HepG2 (cell line): ENCODE measurements around the gene SIRT7. TPM values are rescaled to one million over a fixed set of nuclear protein-coding genes. Genes with fewer than 3 reads are reported as not detected.
A peak's percentile ranks its signal among the peaks of the same experiment; 100 is the strongest.

ENCODE experiments used
- ATAC-seq: fragments of 200-7000 bp; cut with Tn5 transposase; 3 replicates; pipeline ENCODE4 v1.9.1; 2020; ENCODE audit warnings: mild to moderate bottlenecking, moderate library complexity
- BruUV-seq: library from RNA; stranded (reverse); fragments of 400-500 nt; replicated peaks from 2 replicates; lab custom pipeline; 2021; lab: Mats Ljungman, UMichigan
- CTCF ChIA-PET: fragments of 300-600 bp; formaldehyde crosslinking; extraction: SDS; loops from one replicate; lab custom pipeline; 2021; ENCODE audit warnings: low total read pairs, inconsistent platforms, low intra/inter-chr PET ratio; lab: Yijun Ruan, JAX
- POLR2A ChIA-PET: fragments of 350-600 bp; sonication (Branson Sonifier 250); formaldehyde crosslinking; loops from one replicate; lab custom pipeline; 2020; ENCODE audit warnings: antibody characterized with exemption, inconsistent platforms; lab: Yijun Ruan, JAX
- DNase-seq: peaks from one replicate; pipeline ENCODE4 v3.0.0-alpha.2; 2015; ENCODE audit warnings: low spot score
- FAIRE-seq: peaks from 3 replicates; lab custom pipeline; 2011; peaks lifted over from hg19 to GRCh38; lab: Jason Lieb, UNC
- H2AFZ ChIP-seq: one replicate; pipeline ENCODE4 v1.6.1; 2011; ENCODE audit warnings: low read length, inconsistent platforms
- H3K27ac ChIP-seq: fragments of 300-600 bp; 3 replicates; pipeline ENCODE4 v1.8.0; 2011; ENCODE audit warnings: mixed run types, mild to moderate bottlenecking, mixed read lengths, low read length, inconsistent platforms; ENCODE audit not compliant: insufficient read depth; ENCODE audit errors: extremely low read length
- H3K27me3 ChIP-seq, 2 experiments: fragments of 200-600 bp in 1 of 2; 2 replicates in 1 of 2; 3 replicates in 1 of 2; pipeline versions ENCODE4 v1.6.0 to v1.8.0; 2011; ENCODE audit warnings: low read length in 2 of 2, mild to moderate bottlenecking in 2 of 2, moderate library complexity in 2 of 2, inconsistent platforms in 1 of 2; ENCODE audit not compliant: insufficient read depth in 2 of 2, control insufficient read depth in 1 of 2
- H3K36me3 ChIP-seq, 2 experiments: fragments of 200-600 bp in 1 of 2; replicated peaks in 1 of 2; 2 replicates in 1 of 2; 3 replicates in 1 of 2; pipeline versions ENCODE4 v1.5.1 to v1.8.0; 2011; ENCODE audit warnings: low read length in 2 of 2, inconsistent platforms in 1 of 2; ENCODE audit not compliant: insufficient read depth in 2 of 2, control insufficient read depth in 1 of 2
- H3K4me1 ChIP-seq: 2 replicates; pipeline ENCODE4 v1.5.1; 2012; ENCODE audit warnings: low read length, inconsistent platforms; ENCODE audit not compliant: insufficient read depth
- H3K4me2 ChIP-seq: 2 replicates; pipeline ENCODE4 v1.6.0; 2011; ENCODE audit warnings: low read depth, low read length, inconsistent platforms
- H3K4me3 ChIP-seq, 3 experiments: fragments of 200-600 bp in 1 of 3; sonication (generic), shearing (Covaris generic) in 1 of 3; replicated peaks in 1 of 3; 2 replicates each; pipeline ENCODE4 v1.5.1; 2011 to 2016; ENCODE audit warnings: low read length in 3 of 3, inconsistent platforms in 2 of 3, low read depth in 2 of 3, mild to moderate bottlenecking in 2 of 3, control low read depth in 1 of 3, mixed read lengths in 1 of 3; ENCODE audit not compliant: insufficient read depth in 1 of 3
- H3K79me2 ChIP-seq: one replicate; pipeline ENCODE4 v1.6.1; 2011; ENCODE audit warnings: low read length, inconsistent platforms; ENCODE audit not compliant: insufficient read depth
- H3K9ac ChIP-seq: 2 replicates; pipeline ENCODE4 v1.6.0; 2011; ENCODE audit warnings: mild to moderate bottlenecking, low read depth, low read length, inconsistent platforms; ENCODE audit not compliant: insufficient read depth
- H3K9me3 ChIP-seq: 2 replicates; pipeline ENCODE4 v1.5.1; 2012; ENCODE audit warnings: mild to moderate bottlenecking, low read length
- H4K20me1 ChIP-seq: 2 replicates; pipeline ENCODE4 v1.6.0; 2011; ENCODE audit warnings: inconsistent platforms, mild to moderate bottlenecking, low read length, moderate library complexity; ENCODE audit not compliant: insufficient read depth
- ATF3 ChIP-seq: sonication (generic); formaldehyde crosslinking; IDR thresholded peaks from 2 replicates; pipeline ENCODE4 v1.4.0; 2020; ENCODE audit warnings: missing genetic modification reagents
- DDIT3 ChIP-seq: sonication (generic); formaldehyde crosslinking; IDR thresholded peaks from 2 replicates; pipeline ENCODE4 v1.4.0; 2020; ENCODE audit warnings: mild to moderate bottlenecking, missing genetic modification reagents
- FIP1L1 ChIP-seq: fragments of 200-400 bp; formaldehyde crosslinking; IDR thresholded peaks from 2 replicates; pipeline ENCODE4 v1.6.1; 2018; ENCODE audit warnings: low read depth, mild to moderate bottlenecking, low read length, moderate library complexity, borderline replicate concordance; ENCODE audit not compliant: insufficient read depth
- IRF2 ChIP-seq: IDR thresholded peaks from 2 replicates; pipeline ENCODE4 v1.6.1; 2018; ENCODE audit warnings: missing genetic modification reagents, missing compliant biosample characterization
- KAT2B ChIP-seq: fragments of 150-350 bp; IDR thresholded peaks from 2 replicates; pipeline ENCODE4 v1.6.1; 2014; ENCODE audit warnings: low read depth, low read length, borderline replicate concordance
- KDM6A ChIP-seq: IDR thresholded peaks from 2 replicates; pipeline ENCODE4 v1.6.1; 2016; ENCODE audit warnings: low read depth
- MED8 ChIP-seq: sonication (generic); formaldehyde crosslinking; IDR thresholded peaks from 2 replicates; pipeline ENCODE4 v1.8.1; 2023; ENCODE audit warnings: mild to moderate bottlenecking, missing genetic modification reagents; ENCODE audit not compliant: insufficient replicate concordance
- NCOA5 ChIP-seq: sonication (generic); formaldehyde crosslinking; IDR thresholded peaks from 2 replicates; pipeline ENCODE4 v1.4.0; 2020; ENCODE audit warnings: missing genetic modification reagents
- NPAS2 ChIP-seq: sonication (generic); formaldehyde crosslinking; IDR thresholded peaks from 2 replicates; pipeline ENCODE4 v1.8.0; 2022; ENCODE audit warnings: mild to moderate bottlenecking, missing genetic modification reagents, borderline replicate concordance
- SOX5 ChIP-seq: IDR thresholded peaks from 2 replicates; pipeline ENCODE4 v1.6.1; 2016; ENCODE audit warnings: borderline replicate concordance
- ZNF263 ChIP-seq: sonication (generic); formaldehyde crosslinking; IDR thresholded peaks from 2 replicates; pipeline ENCODE4 v1.4.0; 2020; ENCODE audit warnings: missing genetic modification reagents
- ZNF597 ChIP-seq: sonication (generic); formaldehyde crosslinking; IDR thresholded peaks from 2 replicates; pipeline ENCODE4 v1.5.0; 2020; ENCODE audit warnings: missing genetic modification reagents
- ZNF883 ChIP-seq: sonication (generic); formaldehyde crosslinking; IDR thresholded peaks from 2 replicates; pipeline ENCODE4 v1.5.1; 2020; ENCODE audit warnings: mild to moderate bottlenecking, missing genetic modification reagents; ENCODE audit errors: not compliant biosample characterization
- WGBS: methylation state at CpG from one replicate; pipeline ENCODE4 v1.1.6; 2017; ENCODE audit warnings: low lambda C conversion rate; 5-methylcytosine and 5-hydroxymethylcytosine counted together
- in situ Hi-C: cut with HindIII; loops from 2 replicates; pipeline ENCODE4 v1.10.0; 2017; ENCODE audit warnings: low pct_unique_long_range_greater_than_20kb; ENCODE audit not compliant: extremely low pct_ligation_motif_present
- intact Hi-C: fragments of 100-400 bp; cut with micrococcal nuclease; formaldehyde crosslinking; loops from one replicate; pipeline ENCODE4 v1.10.0; 2022; ENCODE audit not compliant: unreplicated experiment
- polyA plus RNA-seq, 8 experiments: library from polyadenylated mRNA; depleted of rRNA in 3 of 8; stranded (reverse) in 7 of 8; unstranded in 1 of 8; fragments of >200 nt; fragmentation: Illumina TruSeq in 4 of 8; extraction: Trizol in 4 of 8; gene quantifications; 2 replicates each; pipeline versions ENCODE4 v1.2.1 to v1.2.3, GENCODE V29; 2011 to 2016; ENCODE audit warnings: low read depth in 4 of 8, missing spikeins in 1 of 8, mixed read lengths in 1 of 8; ENCODE audit not compliant: insufficient read depth in 1 of 8
- total RNA-seq, 5 experiments: library from RNA; depleted of rRNA; stranded (reverse); fragments of >200 nt; fragmentation: Illumina TruSeq; extraction: Trizol; gene quantifications; 2 replicates each; pipeline ENCODE4 v1.2.3, GENCODE V29; 2016; ENCODE audit warnings: low read depth in 1 of 5
- TF ChIP-seq, protein P1 (sequence below): sonication (generic); formaldehyde crosslinking; conservative IDR thresholded peaks from 2 replicates; pipeline ENCODE4 v1.5.0; 2020; ENCODE audit warnings: missing genetic modification reagents
- TF ChIP-seq, protein P2 (sequence below): sonication (generic); formaldehyde crosslinking; IDR thresholded peaks from 2 replicates; pipeline ENCODE4 v1.4.0; 2020; ENCODE audit warnings: missing genetic modification reagents, mild to moderate bottlenecking, borderline replicate concordance

SIRT7 gene
- total and polyA plus RNA-seq, 2 of the 13 experiments (the other 11 are each of a cell fraction or from before 2014, with no cell fraction given), result 8.3 to 24.8 TPM

GRCh38 chr17:81926451-81927151, 8.6 kb upstream of the SIRT7 start:
- WGBS, result 1% methylated on average over 30 of the region's 46 CpGs
- ChIA-PET POLR2A (interaction anchor here (0.7 to 6.1 kb wide), 29 partner anchors 10 to 316 kb away, joined by 3 to 71 read pairs (median 6); partner anchors contain the start of genes CENPX, DCXR, LRRC45 and MCRIP1), CTCF (no interaction called here)
- in situ Hi-C loops, result no loop called here
- H3K27me3 ChIP-seq, result no peaks in the 10 kb centered on the region
- peak overlapping the region; percentile 91 for H3K9ac ChIP-seq
- H4K20me1 ChIP-seq, result peaks cover 28% of the 10 kb centered on the region
- H3K4me2 ChIP-seq, result peak overlapping the region; percentile 88
- BruUV-seq, result TSS peak; percentile 48
- no peak overlapping the region for H2AFZ ChIP-seq
- FAIRE-seq (peak; percentile 99), ATAC-seq (peak; percentile 76), DNase-seq (peak; percentile 96)
- H3K9me3 ChIP-seq, result no peaks in the 10 kb centered on the region
- H3K4me1 ChIP-seq, result peaks cover 51% of the 10 kb centered on the region
- peaks cover 55% of the 10 kb centered on the region for H3K79me2 ChIP-seq
- peak overlapping the region; percentile 92 for H3K27ac ChIP-seq
- intact Hi-C loops, result loop anchor here (2.0 kb wide), 1 partner anchor 16 kb away; the partner anchor contains the start of gene PCYT2
- peaks cover 6 to 10% of the 10 kb centered on the region in 2 experiments; a peak in 4 of 5 replicates for H3K36me3 ChIP-seq
- H3K4me3 ChIP-seq, result peak overlapping the region; percentile 79 to 94 (median 91)
- no peak for TF ChIP-seq ZNF597 (CRISPR knock-in tag)
- no peak for TF ChIP-seq ZNF263 (CRISPR knock-in tag)
- TF ChIP-seq, protein P1, sequence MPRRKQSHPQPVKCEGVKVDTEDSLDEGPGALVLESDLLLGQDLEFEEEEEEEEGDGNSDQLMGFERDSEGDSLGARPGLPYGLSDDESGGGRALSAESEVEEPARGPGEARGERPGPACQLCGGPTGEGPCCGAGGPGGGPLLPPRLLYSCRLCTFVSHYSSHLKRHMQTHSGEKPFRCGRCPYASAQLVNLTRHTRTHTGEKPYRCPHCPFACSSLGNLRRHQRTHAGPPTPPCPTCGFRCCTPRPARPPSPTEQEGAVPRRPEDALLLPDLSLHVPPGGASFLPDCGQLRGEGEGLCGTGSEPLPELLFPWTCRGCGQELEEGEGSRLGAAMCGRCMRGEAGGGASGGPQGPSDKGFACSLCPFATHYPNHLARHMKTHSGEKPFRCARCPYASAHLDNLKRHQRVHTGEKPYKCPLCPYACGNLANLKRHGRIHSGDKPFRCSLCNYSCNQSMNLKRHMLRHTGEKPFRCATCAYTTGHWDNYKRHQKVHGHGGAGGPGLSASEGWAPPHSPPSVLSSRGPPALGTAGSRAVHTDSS (CRISPR knock-in tag), result no peak
- no peak for TF ChIP-seq KAT2B
- TF ChIP-seq FIP1L1, result no peak
- peak; percentile 54 for TF ChIP-seq MED8
- peak; percentile 40 for TF ChIP-seq ZNF883 (CRISPR knock-in tag)
- TF ChIP-seq ATF3 (CRISPR knock-in tag), result peak; percentile 58; the same call in 1 of the 2 replicates
- TF ChIP-seq DDIT3 (CRISPR knock-in tag), result no peak
- TF ChIP-seq KDM6A (CRISPR knock-in tag), result no peak; the same call in 1 of the 2 replicates
- TF ChIP-seq NCOA5 (CRISPR knock-in tag), result no peak
- TF ChIP-seq, protein P2, sequence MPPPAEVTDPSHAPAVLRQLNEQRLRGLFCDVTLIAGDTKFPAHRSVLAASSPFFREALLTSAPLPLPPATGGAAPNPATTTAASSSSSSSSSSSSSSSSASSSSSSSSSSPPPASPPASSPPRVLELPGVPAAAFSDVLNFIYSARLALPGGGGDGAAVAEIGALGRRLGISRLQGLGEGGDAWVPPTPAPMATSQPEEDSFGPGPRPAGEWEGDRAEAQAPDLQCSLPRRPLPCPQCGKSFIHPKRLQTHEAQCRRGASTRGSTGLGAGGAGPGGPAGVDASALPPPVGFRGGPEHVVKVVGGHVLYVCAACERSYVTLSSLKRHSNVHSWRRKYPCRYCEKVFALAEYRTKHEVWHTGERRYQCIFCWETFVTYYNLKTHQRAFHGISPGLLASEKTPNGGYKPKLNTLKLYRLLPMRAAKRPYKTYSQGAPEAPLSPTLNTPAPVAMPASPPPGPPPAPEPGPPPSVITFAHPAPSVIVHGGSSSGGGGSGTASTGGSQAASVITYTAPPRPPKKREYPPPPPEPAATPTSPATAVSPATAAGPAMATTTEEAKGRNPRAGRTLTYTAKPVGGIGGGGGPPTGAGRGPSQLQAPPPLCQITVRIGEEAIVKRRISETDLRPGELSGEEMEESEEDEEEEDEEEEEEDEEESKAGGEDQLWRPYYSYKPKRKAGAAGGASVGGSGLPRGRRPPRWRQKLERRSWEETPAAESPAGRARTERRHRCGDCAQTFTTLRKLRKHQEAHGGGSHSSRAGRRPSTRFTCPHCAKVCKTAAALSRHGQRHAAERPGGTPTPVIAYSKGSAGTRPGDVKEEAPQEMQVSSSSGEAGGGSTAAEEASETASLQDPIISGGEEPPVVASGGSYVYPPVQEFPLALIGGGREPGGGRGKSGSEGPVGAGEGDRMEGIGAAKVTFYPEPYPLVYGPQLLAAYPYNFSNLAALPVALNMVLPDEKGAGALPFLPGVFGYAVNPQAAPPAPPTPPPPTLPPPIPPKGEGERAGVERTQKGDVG, result no peak
- peak; percentile 45; the same call in 1 of the 2 replicates for TF ChIP-seq SOX5 (CRISPR knock-in tag)
- no peak for TF ChIP-seq NPAS2
- TF ChIP-seq IRF2 (CRISPR knock-in tag), result peak; percentile 51; the same call in 1 of the 2 replicates
